Lower leg skin (tissue), 3 donors: ENCODE results near the gene RBBP5.

ENCODE experiments used
- POLR2A ChIP-seq, 2 donors: fragments of 450-650 bp; IDR thresholded peaks; one replicate each; pipeline ENCODE4 v1.6.1; 2016 to 2017; ENCODE audit warnings: antibody characterized with exemption in 2 of 2, mild to moderate bottlenecking in 1 of 2, moderate library complexity in 1 of 2
- TF ChIP-seq, protein P1 (sequence below), 3 donors: fragments of 450-650 bp; IDR thresholded peaks; one replicate each; pipeline ENCODE4 v1.5.1; 2016; ENCODE audit warnings: antibody characterized with exemption in 3 of 3, mild to moderate bottlenecking in 3 of 3, moderate library complexity in 2 of 3

DNA sequence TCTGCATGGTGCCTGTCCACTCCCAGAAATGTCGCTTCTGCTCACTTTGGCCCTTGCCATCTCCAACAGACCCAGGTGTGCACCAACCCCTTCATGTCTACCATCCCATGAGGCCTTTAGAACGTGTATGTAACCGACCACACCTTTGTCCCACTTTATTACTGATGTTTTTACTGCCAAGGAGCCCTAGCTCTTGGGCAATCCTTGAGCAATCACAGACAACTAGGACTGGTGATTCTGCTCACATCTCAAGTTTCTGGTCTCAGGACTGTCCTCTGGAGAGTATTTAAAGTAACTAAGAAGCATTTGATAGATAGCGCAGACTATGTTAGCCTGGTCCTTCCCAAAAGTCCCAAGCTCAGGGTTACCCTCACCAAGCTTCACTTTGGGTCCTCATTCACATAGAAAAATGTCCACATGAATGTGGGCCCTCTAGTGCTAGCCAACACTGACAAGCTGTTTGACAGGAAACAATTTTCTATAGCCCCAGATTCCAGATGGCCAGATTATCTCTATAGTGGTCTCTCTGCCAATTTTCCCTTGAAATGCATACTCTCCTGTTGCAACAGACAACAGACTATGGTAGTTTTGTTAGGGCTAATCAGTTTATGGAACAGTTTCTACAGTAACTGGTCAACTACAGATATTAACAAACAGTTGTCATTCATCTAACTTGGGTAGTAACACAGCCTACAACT, 30.6 kb downstream of the RBBP5 start:
- TF ChIP-seq, protein P1, sequence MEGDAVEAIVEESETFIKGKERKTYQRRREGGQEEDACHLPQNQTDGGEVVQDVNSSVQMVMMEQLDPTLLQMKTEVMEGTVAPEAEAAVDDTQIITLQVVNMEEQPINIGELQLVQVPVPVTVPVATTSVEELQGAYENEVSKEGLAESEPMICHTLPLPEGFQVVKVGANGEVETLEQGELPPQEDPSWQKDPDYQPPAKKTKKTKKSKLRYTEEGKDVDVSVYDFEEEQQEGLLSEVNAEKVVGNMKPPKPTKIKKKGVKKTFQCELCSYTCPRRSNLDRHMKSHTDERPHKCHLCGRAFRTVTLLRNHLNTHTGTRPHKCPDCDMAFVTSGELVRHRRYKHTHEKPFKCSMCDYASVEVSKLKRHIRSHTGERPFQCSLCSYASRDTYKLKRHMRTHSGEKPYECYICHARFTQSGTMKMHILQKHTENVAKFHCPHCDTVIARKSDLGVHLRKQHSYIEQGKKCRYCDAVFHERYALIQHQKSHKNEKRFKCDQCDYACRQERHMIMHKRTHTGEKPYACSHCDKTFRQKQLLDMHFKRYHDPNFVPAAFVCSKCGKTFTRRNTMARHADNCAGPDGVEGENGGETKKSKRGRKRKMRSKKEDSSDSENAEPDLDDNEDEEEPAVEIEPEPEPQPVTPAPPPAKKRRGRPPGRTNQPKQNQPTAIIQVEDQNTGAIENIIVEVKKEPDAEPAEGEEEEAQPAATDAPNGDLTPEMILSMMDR (IDR thresholded peaks at IDR 0.05), result no peak
- no peak for TF ChIP-seq POLR2A (IDR thresholded peaks at IDR 0.05)
